NK-92 (cell line): ENCODE results near the gene SERPINB5.
"Not testable (repeated sequence)": the region's sequence is repeated elsewhere in the genome, so short reads cannot be mapped to it uniquely, and the experiment has no call there.

Experiments used
- DNase-seq: peaks from one replicate; lab custom pipeline; 2025; ENCODE audit not compliant: unreplicated experiment; lab: John Stamatoyannopoulos, UW

SERPINB5 gene

GRCh38 chr18:63476668-63477067 is at the start of gene SERPINB5:
Gene SERPINB5 (plus strand): TSS chr18:63476958. CDS start chr18:63484429, 7,471 bp downstream.
- no peak for DNase-seq

- DNase-seq, result no peak
These were observed 49.2 kb upstream of the SERPINB5 start for GRCh38 chr18:63427558-63427957.

GRCh38 chr18:63430526-63430925 is 46.2 kb upstream of the SERPINB5 start:
- DNase-seq, result no peak

- no peak for DNase-seq
These were observed 45.6 kb upstream of the SERPINB5 start for GRCh38 chr18:63431180-63431579.

- no peak for DNase-seq
These were observed 43.4 kb upstream of the SERPINB5 start for GRCh38 chr18:63433334-63433866.

GRCh38 chr18:63438181-63438580 is 38.6 kb upstream of the SERPINB5 start:
- DNase-seq, result no peak

GRCh38 chr18:63439334-63439733 is 37.4 kb upstream of the SERPINB5 start:
- no peak for DNase-seq

GRCh38 chr18:63440219-63440618 is 36.5 kb upstream of the SERPINB5 start:
- DNase-seq, result no peak

- no peak for DNase-seq
These were observed 35.9 kb upstream of the SERPINB5 start for GRCh38 chr18:63440881-63441280.

- no peak for DNase-seq
These were observed 32.9 kb upstream of the SERPINB5 start for GRCh38 chr18:63443829-63444228.

GRCh38 chr18:63444580-63444979 is 32.2 kb upstream of the SERPINB5 start:
- no peak for DNase-seq

- no peak for DNase-seq
These were observed 31.7 kb upstream of the SERPINB5 start for GRCh38 chr18:63445037-63445436.

- DNase-seq, result no peak
These were observed 30.5 kb upstream of the SERPINB5 start for GRCh38 chr18:63446266-63446665.

GRCh38 chr18:63447066-63447465 is 29.7 kb upstream of the SERPINB5 start:
- no peak for DNase-seq

- no peak for DNase-seq
These were observed 27.3 kb upstream of the SERPINB5 start for GRCh38 chr18:63449426-63449825.

GRCh38 chr18:63451799-63452660 is 24.7 kb upstream of the SERPINB5 start:
- DNase-seq, result no peak

GRCh38 chr18:63452751-63453150 is 24.0 kb upstream of the SERPINB5 start:
- DNase-seq, result not testable (repeated sequence)

- no peak for DNase-seq
These were observed 22.3 kb upstream of the SERPINB5 start for GRCh38 chr18:63454497-63454896.

GRCh38 chr18:63457977-63458376 is 18.8 kb upstream of the SERPINB5 start:
- DNase-seq, result no peak

- DNase-seq, result no peak
These were observed 16.3 kb upstream of the SERPINB5 start for GRCh38 chr18:63460414-63460813.

- no peak for DNase-seq
These were observed 12.3 kb upstream of the SERPINB5 start for GRCh38 chr18:63464434-63464833.

GRCh38 chr18:63465059-63465458 is 11.7 kb upstream of the SERPINB5 start:
- DNase-seq, result no peak

GRCh38 chr18:63467699-63468098 is 9.1 kb upstream of the SERPINB5 start:
- DNase-seq, result no peak
